HepG2 (cell line): ENCODE measurements around the gene ACTRT2. TPM values are rescaled to one million over a fixed set of nuclear protein-coding genes. Genes with fewer than 3 reads are reported as not detected.

ENCODE experiments used
- AFF4 ChIP-seq: sonication (generic); formaldehyde crosslinking; IDR thresholded peaks from 2 replicates; pipeline ENCODE4 v1.4.0; 2020; ENCODE audit warnings: missing genetic modification reagents
- E2F1 ChIP-seq: sonication (generic); formaldehyde crosslinking; IDR thresholded peaks from 2 replicates; pipeline ENCODE4 v1.5.0; 2020; ENCODE audit warnings: missing genetic modification reagents
- GRHL1 ChIP-seq: sonication (generic); formaldehyde crosslinking; conservative IDR thresholded peaks from 2 replicates; pipeline ENCODE4 v1.8.0; 2022; ENCODE audit warnings: missing genetic modification reagents
- IRF1 ChIP-seq: sonication (generic); formaldehyde crosslinking; IDR thresholded peaks from 2 replicates; pipeline ENCODE4 v1.4.0; 2020; ENCODE audit warnings: low read depth, mild to moderate bottlenecking, missing genetic modification reagents
- JUND ChIP-seq: sonication (generic); formaldehyde crosslinking; IDR thresholded peaks from 2 replicates; pipeline ENCODE4 v1.8.0; 2022; ENCODE audit warnings: mild to moderate bottlenecking, missing genetic modification reagents
- MTF1 ChIP-seq: sonication (generic); formaldehyde crosslinking; IDR thresholded peaks from 2 replicates; pipeline ENCODE4 v1.5.0; 2020; ENCODE audit warnings: missing genetic modification reagents
- NFKBIZ ChIP-seq: IDR thresholded peaks from 2 replicates; pipeline ENCODE4 v1.6.1; 2018; ENCODE audit warnings: missing genetic modification reagents, missing compliant biosample characterization
- PCBP2 ChIP-seq: fragments of 200-400 bp; formaldehyde crosslinking; optimal IDR thresholded peaks from 2 replicates; pipeline ENCODE3; 2018; ENCODE audit warnings: low read length, low read depth; ENCODE audit not compliant: poor library complexity, severe bottlenecking
- POGK ChIP-seq: sonication (generic); formaldehyde crosslinking; conservative IDR thresholded peaks from 2 replicates; pipeline ENCODE4 v1.8.0; 2022; ENCODE audit warnings: mild to moderate bottlenecking, moderate library complexity, missing genetic modification reagents
- SIN3A ChIP-seq: IDR thresholded peaks from 2 replicates; pipeline ENCODE4 v1.6.1; 2011; ENCODE audit warnings: low read depth, mild to moderate bottlenecking, control low read depth, low read length, borderline replicate concordance
- TBX3 ChIP-seq: fragments of 450-650 bp; IDR thresholded peaks from 2 replicates; pipeline ENCODE4 v1.6.1; 2017; ENCODE audit warnings: antibody characterized with exemption, mild to moderate bottlenecking, inconsistent platforms, borderline replicate concordance
- TFAP4 ChIP-seq: sonication (generic); IDR thresholded peaks from 2 replicates; pipeline ENCODE4 v1.6.1; 2016; ENCODE audit warnings: low read depth, borderline replicate concordance
- U2AF2 ChIP-seq: fragments of 200-400 bp; formaldehyde crosslinking; IDR thresholded peaks from 2 replicates; pipeline ENCODE4 v1.6.1; 2017; ENCODE audit warnings: low read depth, mild to moderate bottlenecking, low read length
- ZNF101 ChIP-seq: sonication (generic); formaldehyde crosslinking; IDR thresholded peaks from 2 replicates; pipeline ENCODE4 v1.4.0; 2020; ENCODE audit warnings: mild to moderate bottlenecking, low read depth, missing genetic modification reagents, borderline replicate concordance
- ZNF225 ChIP-seq: sonication (generic); formaldehyde crosslinking; IDR thresholded peaks from 2 replicates; pipeline ENCODE4 v1.4.0; 2020; ENCODE audit warnings: mild to moderate bottlenecking, missing genetic modification reagents
- ZNF569 ChIP-seq: sonication (generic); formaldehyde crosslinking; IDR thresholded peaks from 2 replicates; pipeline ENCODE4 v1.5.0; 2020; ENCODE audit warnings: mild to moderate bottlenecking, missing genetic modification reagents, moderate library complexity, borderline replicate concordance
- ZNF616 ChIP-seq: sonication (generic); formaldehyde crosslinking; IDR thresholded peaks from 2 replicates; pipeline ENCODE4 v1.5.0; 2020; ENCODE audit warnings: low read depth, mild to moderate bottlenecking, missing genetic modification reagents
- ZNF720 ChIP-seq: sonication (generic); formaldehyde crosslinking; IDR thresholded peaks from 2 replicates; pipeline ENCODE4 v1.4.0; 2020; ENCODE audit warnings: missing genetic modification reagents
- polyA plus RNA-seq, 8 experiments: library from polyadenylated mRNA; depleted of rRNA in 3 of 8; stranded (reverse) in 7 of 8; unstranded in 1 of 8; fragments of >200 nt; fragmentation: Illumina TruSeq in 4 of 8; extraction: Trizol in 4 of 8; gene quantifications; 2 replicates each; pipeline versions ENCODE4 v1.2.1 to v1.2.3, GENCODE V29; 2011 to 2016; ENCODE audit warnings: low read depth in 4 of 8, missing spikeins in 1 of 8, mixed read lengths in 1 of 8; ENCODE audit not compliant: insufficient read depth in 1 of 8
- total RNA-seq, 5 experiments: library from RNA; depleted of rRNA; stranded (reverse); fragments of >200 nt; fragmentation: Illumina TruSeq; extraction: Trizol; gene quantifications; 2 replicates each; pipeline ENCODE4 v1.2.3, GENCODE V29; 2016; ENCODE audit warnings: low read depth in 1 of 5

The ACTRT2 gene
- total and polyA plus RNA-seq, 2 of the 13 experiments (the other 11 are each of a cell fraction or from before 2014, with no cell fraction given) = not detected

- TF ChIP-seq NFKBIZ (no peak), PCBP2 (no peak), E2F1 (CRISPR knock-in tag) (no peak), POGK (CRISPR knock-in tag) (peak; percentile 45; the same call in 1 of the 2 replicates), JUND (CRISPR knock-in tag) (no peak), ZNF569 (no peak), ZNF616 (CRISPR knock-in tag) (no peak), SIN3A (no peak), GRHL1 (CRISPR knock-in tag) (no peak), MTF1 (CRISPR knock-in tag) (no peak), ZNF225 (CRISPR knock-in tag) (0 out of 2 replicates have a peak, but pooled peaks have one; percentile 49), TFAP4 (no peak), ZNF101 (CRISPR knock-in tag) (no peak), TBX3 (no peak), AFF4 (no peak), IRF1 (CRISPR knock-in tag) (no peak), ZNF720 (no peak), U2AF2 (no peak)
Measured at GRCh38 chr1:3070644-3071564, 49.6 kb downstream of the ACTRT2 start (continued).
